Endothelial cell (in vitro differentiated cells): ENCODE measurements around the gene VPS8. TPM values are rescaled to one million over a fixed set of nuclear protein-coding genes. Genes with fewer than 3 reads are reported as not detected.
A peak's percentile ranks its signal among the peaks of the same experiment; 100 is the strongest.

ENCODE experiments used
- DNase-seq: peaks from one replicate; pipeline ENCODE4 v3.0.0; 2021; ENCODE audit warnings: low spot score
- H3K27ac Mint-ChIP-seq: one replicate; pipeline ENCODE4 v1.8.0; 2021; ENCODE audit warnings: mixed read lengths, inconsistent platforms; ENCODE audit not compliant: unreplicated experiment
- H3K27me3 Mint-ChIP-seq: one replicate; pipeline ENCODE4 v1.8.0; 2021; ENCODE audit warnings: mild to moderate bottlenecking, moderate library complexity, mixed read lengths, inconsistent platforms; ENCODE audit not compliant: unreplicated experiment
- H3K36me3 Mint-ChIP-seq: one replicate; pipeline ENCODE4 v1.8.0; 2021; ENCODE audit warnings: mild to moderate bottlenecking, low read depth, mixed read lengths, inconsistent platforms; ENCODE audit not compliant: unreplicated experiment
- H3K4me1 Mint-ChIP-seq: one replicate; pipeline ENCODE4 v1.8.0; 2021; ENCODE audit warnings: mild to moderate bottlenecking, mixed read lengths, inconsistent platforms; ENCODE audit not compliant: unreplicated experiment
- H3K4me3 Mint-ChIP-seq: one replicate; pipeline ENCODE4 v1.8.0; 2021; ENCODE audit warnings: mild to moderate bottlenecking, mixed read lengths, inconsistent platforms; ENCODE audit not compliant: unreplicated experiment
- H3K9me3 Mint-ChIP-seq: one replicate; pipeline ENCODE4 v1.8.0; 2021; ENCODE audit warnings: mixed read lengths, inconsistent platforms; ENCODE audit not compliant: unreplicated experiment
- long read RNA-seq: library from polyadenylated mRNA; unstranded; transcript quantifications from one replicate; pipeline ENCODE4 v2.0.0, GENCODE V29; 2020; ENCODE audit not compliant: unreplicated experiment
- total RNA-seq: library from RNA; stranded (reverse); fragmentation: NEBNext Ultra II Directional; extraction: Animal tissue kit (Norgen Biotek cat#: 25700); gene quantifications from one replicate; pipeline ENCODE4 v1.2.1, GENCODE V29; 2021; ENCODE audit not compliant: unreplicated experiment
- TF ChIP-seq, protein P1 (sequence below): fragments of 200-600 bp; sonication (generic); IDR thresholded peaks from one replicate; pipeline ENCODE4 v1.5.0; 2021; ENCODE audit warnings: antibody characterized with exemption; ENCODE audit not compliant: unreplicated experiment

The VPS8 gene, protein sequence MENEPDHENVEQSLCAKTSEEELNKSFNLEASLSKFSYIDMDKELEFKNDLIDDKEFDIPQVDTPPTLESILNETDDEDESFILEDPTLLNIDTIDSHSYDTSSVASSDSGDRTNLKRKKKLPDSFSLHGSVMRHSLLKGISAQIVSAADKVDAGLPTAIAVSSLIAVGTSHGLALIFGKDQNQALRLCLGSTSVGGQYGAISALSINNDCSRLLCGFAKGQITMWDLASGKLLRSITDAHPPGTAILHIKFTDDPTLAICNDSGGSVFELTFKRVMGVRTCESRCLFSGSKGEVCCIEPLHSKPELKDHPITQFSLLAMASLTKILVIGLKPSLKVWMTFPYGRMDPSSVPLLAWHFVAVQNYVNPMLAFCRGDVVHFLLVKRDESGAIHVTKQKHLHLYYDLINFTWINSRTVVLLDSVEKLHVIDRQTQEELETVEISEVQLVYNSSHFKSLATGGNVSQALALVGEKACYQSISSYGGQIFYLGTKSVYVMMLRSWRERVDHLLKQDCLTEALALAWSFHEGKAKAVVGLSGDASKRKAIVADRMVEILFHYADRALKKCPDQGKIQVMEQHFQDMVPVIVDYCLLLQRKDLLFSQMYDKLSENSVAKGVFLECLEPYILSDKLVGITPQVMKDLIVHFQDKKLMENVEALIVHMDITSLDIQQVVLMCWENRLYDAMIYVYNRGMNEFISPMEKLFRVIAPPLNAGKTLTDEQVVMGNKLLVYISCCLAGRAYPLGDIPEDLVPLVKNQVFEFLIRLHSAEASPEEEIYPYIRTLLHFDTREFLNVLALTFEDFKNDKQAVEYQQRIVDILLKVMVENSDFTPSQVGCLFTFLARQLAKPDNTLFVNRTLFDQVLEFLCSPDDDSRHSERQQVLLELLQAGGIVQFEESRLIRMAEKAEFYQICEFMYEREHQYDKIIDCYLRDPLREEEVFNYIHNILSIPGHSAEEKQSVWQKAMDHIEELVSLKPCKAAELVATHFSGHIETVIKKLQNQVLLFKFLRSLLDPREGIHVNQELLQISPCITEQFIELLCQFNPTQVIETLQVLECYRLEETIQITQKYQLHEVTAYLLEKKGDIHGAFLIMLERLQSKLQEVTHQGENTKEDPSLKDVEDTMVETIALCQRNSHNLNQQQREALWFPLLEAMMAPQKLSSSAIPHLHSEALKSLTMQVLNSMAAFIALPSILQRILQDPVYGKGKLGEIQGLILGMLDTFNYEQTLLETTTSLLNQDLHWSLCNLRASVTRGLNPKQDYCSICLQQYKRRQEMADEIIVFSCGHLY (N-terminal part only)
- total RNA-seq = 59.8 TPM
- long read RNA-seq, full-length matches to known transcripts = 1 of 7 reads
- long read RNA-seq, partial matches to known transcripts = 4 of 7 reads
- long read RNA-seq, other reads (novel, unspliced or antisense) = 2 of 7 reads

DNA sequence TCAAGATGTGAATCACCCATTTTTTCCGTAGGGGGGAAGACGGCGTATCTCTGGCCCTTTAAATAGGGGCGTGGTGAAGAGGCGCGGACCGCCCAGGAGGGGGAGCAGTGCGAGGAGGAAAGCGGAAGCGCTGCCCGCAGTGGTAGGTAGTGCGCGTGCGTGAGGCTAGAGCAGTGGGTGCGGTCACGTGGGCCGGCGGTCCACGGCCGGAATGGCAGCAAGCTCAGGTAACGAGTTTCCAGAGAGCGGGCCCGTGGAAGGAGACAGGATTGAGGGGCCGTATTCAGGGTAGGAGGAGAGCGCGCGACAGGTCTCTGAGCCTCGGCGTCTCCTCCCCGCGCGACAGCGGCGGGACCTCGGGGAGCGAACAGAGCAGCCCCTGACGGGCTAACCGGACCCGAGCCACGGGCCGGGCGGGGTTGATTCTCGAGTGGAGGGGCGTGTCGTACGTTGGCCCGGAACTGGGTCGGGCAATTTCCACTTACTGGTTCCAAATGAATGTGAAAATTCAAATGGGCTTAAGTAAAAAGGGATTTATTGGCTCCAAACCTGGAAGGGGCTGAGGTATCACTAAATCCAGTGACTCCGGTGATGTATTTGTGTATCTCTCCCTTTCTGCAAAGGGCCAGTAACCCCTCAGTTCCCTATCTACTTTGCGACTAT, at the start of gene VPS8:
VPS8 (plus strand) TSS at position 168 of the 663 bp plus-strand sequence. CDS start 12,467 bp downstream, outside the sequence.
- Mint-ChIP-seq H3K27me3 (no peaks in the 10 kb centered on the region), H3K4me1 (peaks cover 24% of the 10 kb centered on the region), H3K36me3 (no peaks in the 10 kb centered on the region), H3K27ac (peak within 1 kb of the TSS; percentile 80), H3K9me3 (no peaks in the 10 kb centered on the region), H3K4me3 (peak within 1 kb of the TSS; percentile 97)
- TF ChIP-seq, protein P1, sequence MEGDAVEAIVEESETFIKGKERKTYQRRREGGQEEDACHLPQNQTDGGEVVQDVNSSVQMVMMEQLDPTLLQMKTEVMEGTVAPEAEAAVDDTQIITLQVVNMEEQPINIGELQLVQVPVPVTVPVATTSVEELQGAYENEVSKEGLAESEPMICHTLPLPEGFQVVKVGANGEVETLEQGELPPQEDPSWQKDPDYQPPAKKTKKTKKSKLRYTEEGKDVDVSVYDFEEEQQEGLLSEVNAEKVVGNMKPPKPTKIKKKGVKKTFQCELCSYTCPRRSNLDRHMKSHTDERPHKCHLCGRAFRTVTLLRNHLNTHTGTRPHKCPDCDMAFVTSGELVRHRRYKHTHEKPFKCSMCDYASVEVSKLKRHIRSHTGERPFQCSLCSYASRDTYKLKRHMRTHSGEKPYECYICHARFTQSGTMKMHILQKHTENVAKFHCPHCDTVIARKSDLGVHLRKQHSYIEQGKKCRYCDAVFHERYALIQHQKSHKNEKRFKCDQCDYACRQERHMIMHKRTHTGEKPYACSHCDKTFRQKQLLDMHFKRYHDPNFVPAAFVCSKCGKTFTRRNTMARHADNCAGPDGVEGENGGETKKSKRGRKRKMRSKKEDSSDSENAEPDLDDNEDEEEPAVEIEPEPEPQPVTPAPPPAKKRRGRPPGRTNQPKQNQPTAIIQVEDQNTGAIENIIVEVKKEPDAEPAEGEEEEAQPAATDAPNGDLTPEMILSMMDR = peak; percentile 62
- peak; percentile 97 for DNase-seq

DNA sequence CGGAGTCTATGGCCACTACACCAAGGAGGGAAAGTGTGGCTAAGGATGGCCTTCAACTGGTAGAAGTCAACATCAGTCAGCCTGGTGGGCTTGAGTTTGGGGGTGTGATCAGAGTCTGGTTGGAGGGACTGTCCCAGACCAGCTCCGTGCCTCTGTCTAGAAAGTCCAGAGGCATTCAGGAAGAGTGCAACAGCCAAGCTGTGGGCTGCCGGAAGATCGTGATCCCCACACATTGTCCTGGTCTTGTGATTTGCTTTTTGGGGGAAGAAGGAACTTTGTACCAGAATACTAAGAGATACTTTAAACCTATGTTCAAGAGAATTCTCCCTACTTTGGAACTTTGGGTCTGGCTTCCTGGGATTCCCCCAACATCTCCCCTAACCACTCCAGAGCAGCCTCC, 47.8 kb upstream of the VPS8 start:
- H3K27me3 Mint-ChIP-seq = peaks cover 11% of the 10 kb centered on the region
- no peak for DNase-seq
- H3K36me3 Mint-ChIP-seq = no peaks in the 10 kb centered on the region
- H3K4me1 Mint-ChIP-seq = no peaks in the 10 kb centered on the region
- H3K27ac Mint-ChIP-seq = no peak overlapping the region
- no peak overlapping the region for H3K4me3 Mint-ChIP-seq
- H3K9me3 Mint-ChIP-seq = no peaks in the 10 kb centered on the region
- TF ChIP-seq, protein P1 = no peak

DNA sequence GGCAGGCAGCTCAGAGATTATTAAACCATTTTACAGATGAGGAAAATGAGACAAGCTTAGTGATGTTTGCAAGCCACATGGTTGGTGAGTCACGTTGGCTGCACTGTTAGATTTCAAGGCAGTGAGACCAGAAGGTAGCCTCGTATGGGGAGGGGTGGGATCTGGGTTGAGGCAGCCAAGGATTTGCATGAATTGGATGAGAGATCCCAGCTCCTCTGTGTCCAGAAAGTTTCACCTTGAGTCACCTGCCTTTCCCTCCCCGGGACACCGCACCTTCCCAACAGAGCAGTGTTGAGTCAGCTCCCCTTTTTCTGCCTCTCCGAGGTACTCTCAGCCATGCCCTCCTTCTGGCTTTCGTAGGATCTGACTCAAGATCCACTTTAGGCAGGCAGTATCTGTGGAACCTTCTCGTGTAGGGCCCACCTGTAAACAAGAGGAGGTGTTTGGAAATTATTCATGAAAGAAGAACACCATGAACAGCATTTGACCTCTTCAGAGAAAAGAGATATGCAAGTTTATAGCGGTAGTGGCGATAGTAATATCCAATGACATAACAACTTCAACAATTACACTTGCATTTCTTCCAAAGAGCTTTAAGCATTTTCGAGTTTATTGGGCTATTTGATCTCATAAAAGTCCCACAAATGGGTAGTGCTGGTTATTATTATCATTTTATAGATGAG, 46.8 kb upstream of the VPS8 start:
- TF ChIP-seq, protein P1 = no peak
- no peak overlapping the region for H3K27ac Mint-ChIP-seq
- peaks cover 12% of the 10 kb centered on the region for H3K27me3 Mint-ChIP-seq
- H3K9me3 Mint-ChIP-seq = no peaks in the 10 kb centered on the region
- no peaks in the 10 kb centered on the region for H3K4me1 Mint-ChIP-seq
- H3K36me3 Mint-ChIP-seq = no peaks in the 10 kb centered on the region
- DNase-seq = no peak
- H3K4me3 Mint-ChIP-seq = no peak overlapping the region

DNA sequence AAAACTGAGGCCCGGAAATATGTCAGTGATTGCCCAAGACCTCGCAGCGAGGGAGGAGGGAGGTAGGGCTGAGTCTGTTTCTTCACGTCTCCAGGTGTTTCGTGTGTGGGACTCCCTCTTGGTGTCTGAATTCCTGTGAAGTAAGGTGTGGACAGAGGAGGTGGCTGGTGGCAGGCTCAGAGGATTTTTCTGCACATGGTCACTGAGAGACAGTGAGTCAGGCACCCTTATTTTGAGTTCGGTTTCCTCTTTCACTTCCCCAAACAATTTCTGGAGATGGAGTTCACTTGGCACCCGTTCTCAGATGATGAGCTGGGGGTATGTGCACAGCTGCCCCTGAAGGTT, 46.3 kb upstream of the VPS8 start:
- Mint-ChIP-seq H3K27me3 (peaks cover 12% of the 10 kb centered on the region), H3K27ac (no peak overlapping the region), H3K4me1 (no peaks in the 10 kb centered on the region), H3K9me3 (no peaks in the 10 kb centered on the region), H3K36me3 (no peaks in the 10 kb centered on the region), H3K4me3 (no peak overlapping the region)
- DNase-seq = no peak
- TF ChIP-seq, protein P1 = no peak
